Cardiac fibroblast (primary cell): ENCODE results near the gene MYBPHL.

Experiments
- DNase-seq, 2 donors: peaks; one replicate each; pipeline versions ENCODE4 v3.0.0 to v3.0.0-alpha.2; 2010; ENCODE audit warnings: low read depth in 2 of 2
- H3K4me3 ChIP-seq, 2 donors: replicated peaks in 1 of 2; 1 replicate in 1 of 2; 2 replicates in 1 of 2; pipeline ENCODE4 v1.5.1; 2011; ENCODE audit warnings: low read depth in 2 of 2, low read length in 2 of 2, mild to moderate bottlenecking in 2 of 2, moderate library complexity in 1 of 2
- CTCF ChIP-seq: IDR thresholded peaks from one replicate; pipeline ENCODE4 v1.5.1; 2011; ENCODE audit warnings: low read depth, mild to moderate bottlenecking, low read length, inconsistent platforms

The MYBPHL gene

GRCh38 chr1:109251277-109252166 is 55.3 kb downstream of the MYBPHL start:
- DNase-seq, result no peak
- no peak overlapping the region for H3K4me3 ChIP-seq
- no peak for TF ChIP-seq CTCF

GRCh38 chr1:109250454-109251276 is 56.1 kb downstream of the MYBPHL start:
- TF ChIP-seq CTCF, result no peak
- DNase-seq, result no peak
- H3K4me3 ChIP-seq, result no peak overlapping the region

- H3K4me3 ChIP-seq, result peak overlapping the region; percentile 27 to 36
- DNase-seq, result no peak
- no peak for TF ChIP-seq CTCF
Measured at GRCh38 chr1:109249654-109250401, 57.0 kb downstream of the MYBPHL start.

- peak within 1 kb of the TSS; percentile 27 to 36 for H3K4me3 ChIP-seq
- no peak for TF ChIP-seq CTCF
- peak; percentile 54 to 63 for DNase-seq
Measured at GRCh38 chr1:109248797-109249629, 57.8 kb downstream of the MYBPHL start, which contains the start of gene CELSR2. TSS of gene CELSR2 (plus strand) at chr1:109249539. CDS start at chr1:109250080, 541 bp downstream.

DNA sequence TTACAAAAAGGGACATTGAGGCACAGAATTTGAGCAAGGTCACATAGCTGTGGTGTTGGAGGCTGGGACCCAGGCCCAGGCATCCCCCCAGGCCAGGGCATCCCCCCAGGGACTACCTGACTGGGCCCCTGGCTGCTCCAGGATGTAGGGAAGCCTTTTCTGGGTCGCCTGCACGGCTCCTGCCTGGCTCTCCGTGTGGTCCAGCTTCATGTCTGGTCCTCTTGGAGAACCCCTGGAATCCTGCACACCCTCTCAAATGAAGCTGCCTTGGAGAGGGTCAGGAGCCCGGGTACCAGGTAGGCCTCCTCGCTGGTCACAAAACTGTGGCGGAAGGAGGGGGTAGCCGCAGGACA is 58.4 kb downstream of the MYBPHL start:
- no peak for TF ChIP-seq CTCF
- no peak for DNase-seq
- H3K4me3 ChIP-seq, result no peak overlapping the region
